ENCODE measurements around the gene BRIP1.

The BRIP1 gene

DNA sequence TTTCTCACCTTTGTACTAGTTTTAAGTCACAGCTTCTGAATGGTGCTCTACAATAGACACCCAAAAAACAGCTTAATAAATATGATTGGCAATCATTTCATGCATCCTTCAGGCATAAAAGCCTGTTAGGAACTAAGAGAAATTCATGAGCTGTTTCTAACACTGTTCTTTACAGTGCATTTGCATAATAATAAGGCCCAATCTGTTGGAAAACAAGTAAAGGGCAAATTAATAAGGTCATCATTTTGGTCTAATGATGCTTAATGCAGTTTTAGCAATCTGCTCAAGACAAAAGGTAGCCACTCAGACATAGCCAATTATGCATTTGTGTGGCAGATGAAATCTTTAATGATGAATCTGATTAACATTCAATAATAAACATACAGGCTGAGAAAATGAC is 216.8 kb downstream of the BRIP1 start:
- TF ChIP-seq, protein P1, sequence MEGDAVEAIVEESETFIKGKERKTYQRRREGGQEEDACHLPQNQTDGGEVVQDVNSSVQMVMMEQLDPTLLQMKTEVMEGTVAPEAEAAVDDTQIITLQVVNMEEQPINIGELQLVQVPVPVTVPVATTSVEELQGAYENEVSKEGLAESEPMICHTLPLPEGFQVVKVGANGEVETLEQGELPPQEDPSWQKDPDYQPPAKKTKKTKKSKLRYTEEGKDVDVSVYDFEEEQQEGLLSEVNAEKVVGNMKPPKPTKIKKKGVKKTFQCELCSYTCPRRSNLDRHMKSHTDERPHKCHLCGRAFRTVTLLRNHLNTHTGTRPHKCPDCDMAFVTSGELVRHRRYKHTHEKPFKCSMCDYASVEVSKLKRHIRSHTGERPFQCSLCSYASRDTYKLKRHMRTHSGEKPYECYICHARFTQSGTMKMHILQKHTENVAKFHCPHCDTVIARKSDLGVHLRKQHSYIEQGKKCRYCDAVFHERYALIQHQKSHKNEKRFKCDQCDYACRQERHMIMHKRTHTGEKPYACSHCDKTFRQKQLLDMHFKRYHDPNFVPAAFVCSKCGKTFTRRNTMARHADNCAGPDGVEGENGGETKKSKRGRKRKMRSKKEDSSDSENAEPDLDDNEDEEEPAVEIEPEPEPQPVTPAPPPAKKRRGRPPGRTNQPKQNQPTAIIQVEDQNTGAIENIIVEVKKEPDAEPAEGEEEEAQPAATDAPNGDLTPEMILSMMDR (IDR thresholded peaks at IDR 0.05; ENCODE audit: low read depth, low read length): no peak
- H3K4me3 ChIP-seq (replicated peaks in 1 of 2; ENCODE audit: low read depth in 2 of 2, low read length in 2 of 2): no peak overlapping the region
- no peak for DNase-seq (ENCODE audit: low read depth in 2 of 2)

- TF ChIP-seq, protein P1 (IDR thresholded peaks at IDR 0.05; ENCODE audit: low read depth, low read length): no peak
- no peak overlapping the region for H3K4me3 ChIP-seq (replicated peaks in 1 of 2; ENCODE audit: low read depth in 2 of 2, low read length in 2 of 2)
- no peak for DNase-seq (ENCODE audit: low read depth in 2 of 2)
Measured at GRCh38 chr17:61645920-61646319, 217.4 kb downstream of the BRIP1 start.

GRCh38 chr17:61644800-61645774 is 218.2 kb downstream of the BRIP1 start:
- TF ChIP-seq, protein P1 (IDR thresholded peaks at IDR 0.05; ENCODE audit: low read depth, low read length): no peak
- H3K4me3 ChIP-seq (replicated peaks in 1 of 2; ENCODE audit: low read depth in 2 of 2, low read length in 2 of 2): no peak overlapping the region
- DNase-seq (ENCODE audit: low read depth in 2 of 2): no peak

GRCh38 chr17:61642768-61643167 is 220.6 kb downstream of the BRIP1 start:
- TF ChIP-seq, protein P1 (IDR thresholded peaks at IDR 0.05; ENCODE audit: low read depth, low read length): no peak

DNA sequence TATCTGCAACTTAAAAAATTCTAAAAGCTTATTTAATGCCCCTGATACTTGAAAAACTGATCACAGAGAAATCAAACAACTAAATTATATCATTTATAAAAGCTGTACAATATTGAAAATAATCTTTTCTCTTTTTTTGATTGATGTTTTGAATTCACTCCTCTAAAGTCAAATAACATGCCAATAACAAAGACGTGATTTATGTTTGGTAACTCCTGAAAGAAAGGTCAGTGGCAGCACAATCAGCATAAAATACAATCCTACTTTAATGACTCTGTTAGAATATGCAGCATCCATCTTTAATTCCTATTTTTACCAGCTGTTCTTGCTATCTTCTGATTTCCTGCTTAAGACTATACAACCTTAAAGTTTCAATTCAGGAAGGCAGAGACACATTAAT is 221.6 kb downstream of the BRIP1 start:
- no peak for DNase-seq (ENCODE audit: low read depth in 2 of 2)
- TF ChIP-seq, protein P1 (IDR thresholded peaks at IDR 0.05; ENCODE audit: low read depth, low read length): no peak
- no peak overlapping the region for H3K4me3 ChIP-seq (replicated peaks in 1 of 2; ENCODE audit: low read depth in 2 of 2, low read length in 2 of 2)

More at GRCh38 chr17:61642768-61643167, 220.6 kb downstream of the BRIP1 start:
- H3K4me3 ChIP-seq (replicated peaks in 1 of 2; ENCODE audit: low read depth in 2 of 2, low read length in 2 of 2): no peak overlapping the region
- no peak for DNase-seq (ENCODE audit: low read depth in 2 of 2)

- TF ChIP-seq, protein P1 (IDR thresholded peaks at IDR 0.05; ENCODE audit: low read depth, low read length): no peak
- DNase-seq (ENCODE audit: low read depth in 2 of 2): no peak
- H3K4me3 ChIP-seq (replicated peaks in 1 of 2; ENCODE audit: low read depth in 2 of 2, low read length in 2 of 2): no peak overlapping the region
Measured at GRCh38 chr17:61641084-61641483, 222.2 kb downstream of the BRIP1 start.

All from cardiac fibroblast (primary cell).